ENCODE data around the gene FGR. TPM values are rescaled to one million over a fixed set of nuclear protein-coding genes. Genes with fewer than 3 reads are reported as not detected.
A peak's percentile ranks its signal among the peaks of the same experiment; 100 is the strongest.

The FGR gene
- total RNA-seq, 1 experiment from 2014 or later, result not detected

DNA sequence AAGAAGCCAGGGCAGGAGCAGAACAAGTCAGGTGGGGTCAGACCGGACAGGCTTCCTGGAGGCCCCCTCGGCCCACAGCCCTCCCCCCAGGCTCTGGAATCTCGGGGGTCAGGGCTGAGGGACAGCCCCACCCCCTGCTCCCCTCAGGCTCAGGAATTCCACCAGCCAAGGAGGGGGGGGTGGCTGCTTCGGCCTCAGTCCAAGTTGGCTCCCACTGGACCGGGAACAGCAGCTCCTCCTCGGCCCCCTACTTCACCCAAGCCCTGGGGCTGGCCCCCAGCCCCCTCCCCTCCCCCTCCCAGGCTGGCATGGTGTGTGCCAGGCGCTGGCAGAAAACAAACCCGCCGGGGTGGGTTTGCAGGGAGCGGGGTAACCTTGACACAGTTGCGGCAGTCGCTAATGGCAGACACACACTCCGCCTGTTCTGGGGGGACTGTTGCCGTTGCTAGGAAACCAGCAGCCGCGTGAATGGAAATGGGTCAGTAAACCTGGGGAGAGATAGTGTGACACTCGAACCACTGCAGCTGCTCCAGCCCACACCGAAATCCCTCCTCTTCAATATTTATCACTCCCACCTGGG, 63.5 kb downstream of the FGR start:
- Histone ChIP-seq H3K79me2 (ENCODE audit: insufficient read depth, low read length) (peaks cover 55% of the 10 kb centered on the region), H3K9me2 (ENCODE audit: insufficient read depth) (no peaks in the 10 kb centered on the region), H3K9ac (ENCODE audit: low read length) (no peak overlapping the region), H3K4me2 (ENCODE audit: low read length) (peak overlapping the region; percentile 89), H3K4me1 (ENCODE audit: control insufficient read depth in 1 of 2, insufficient read depth in 2 of 2, low read length in 2 of 2) (peaks cover 56 to 74% of the 10 kb centered on the region in 2 experiments), H3K4me3 (replicated peaks in 1 of 2; ENCODE audit: low read depth in 1 of 2, low read length in 2 of 2) (no peak overlapping the region), H2AFZ (ENCODE audit: low read depth, low read length, poor library complexity, severe bottlenecking) (no peak overlapping the region), H3K27me3 (ENCODE audit: insufficient read depth, low read length) (no peaks in the 10 kb centered on the region), H3K36me3 (ENCODE audit: control insufficient read depth in 1 of 2, insufficient read depth in 2 of 2, low read length in 2 of 2) (no peaks in the 10 kb centered on the region), H3K9me3 (ENCODE audit: control insufficient read depth in 1 of 2, insufficient read depth in 1 of 2, low read depth in 1 of 2, low read length in 2 of 2) (no peaks in the 10 kb centered on the region), H4K20me1 (ENCODE audit: insufficient read depth) (no peaks in the 10 kb centered on the region; the same call in 1 of the 2 replicates), H3K27ac (ENCODE audit: low read depth, low read length) (peak overlapping the region; percentile 24; the same call in 1 of the 2 replicates)
- CTCF ChIA-PET, result interaction anchor here (2.1 kb wide), 1 partner anchor 14 kb away, joined by 24 read pairs; no protein-coding TSS in a partner anchor
- BruUV-seq (replicated peaks), result no TSS peak
- ATAC-seq (no peak), DNase-seq (ENCODE audit: low read depth, low spot score) (no peak)
- no peak for TF ChIP-seq POLR2AphosphoS5 (IDR thresholded peaks at IDR 0.05; ENCODE audit: low read depth, low read length)
- no peak for TF ChIP-seq TCF7L2 (IDR thresholded peaks at IDR 0.05; ENCODE audit: borderline replicate concordance, extremely low read depth, insufficient read depth, insufficient read length)
- TF ChIP-seq SRF (IDR thresholded peaks at IDR 0.05; ENCODE audit: low read depth), result no peak
- no peak for TF ChIP-seq FOSL1 (IDR thresholded peaks at IDR 0.05; ENCODE audit: low read depth)
- TF ChIP-seq, protein P1, sequence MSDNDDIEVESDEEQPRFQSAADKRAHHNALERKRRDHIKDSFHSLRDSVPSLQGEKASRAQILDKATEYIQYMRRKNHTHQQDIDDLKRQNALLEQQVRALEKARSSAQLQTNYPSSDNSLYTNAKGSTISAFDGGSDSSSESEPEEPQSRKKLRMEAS (IDR thresholded peaks at IDR 0.05), result no peak
- TF ChIP-seq YY1 (IDR thresholded peaks at IDR 0.05; ENCODE audit: extremely low read depth, insufficient replicate concordance, low read depth, low read length), result no peak
- no peak for TF ChIP-seq JUND (IDR thresholded peaks at IDR 0.05)
- TF ChIP-seq EGR1 (IDR thresholded peaks at IDR 0.05; ENCODE audit: low read depth), result no peak
- TF ChIP-seq ZNF274 (IDR thresholded peaks at IDR 0.05; ENCODE audit: low read depth, low read length), result no peak
- TF ChIP-seq EZH2 (IDR thresholded peaks at IDR 0.05), result no peak
- TF ChIP-seq, protein P2, sequence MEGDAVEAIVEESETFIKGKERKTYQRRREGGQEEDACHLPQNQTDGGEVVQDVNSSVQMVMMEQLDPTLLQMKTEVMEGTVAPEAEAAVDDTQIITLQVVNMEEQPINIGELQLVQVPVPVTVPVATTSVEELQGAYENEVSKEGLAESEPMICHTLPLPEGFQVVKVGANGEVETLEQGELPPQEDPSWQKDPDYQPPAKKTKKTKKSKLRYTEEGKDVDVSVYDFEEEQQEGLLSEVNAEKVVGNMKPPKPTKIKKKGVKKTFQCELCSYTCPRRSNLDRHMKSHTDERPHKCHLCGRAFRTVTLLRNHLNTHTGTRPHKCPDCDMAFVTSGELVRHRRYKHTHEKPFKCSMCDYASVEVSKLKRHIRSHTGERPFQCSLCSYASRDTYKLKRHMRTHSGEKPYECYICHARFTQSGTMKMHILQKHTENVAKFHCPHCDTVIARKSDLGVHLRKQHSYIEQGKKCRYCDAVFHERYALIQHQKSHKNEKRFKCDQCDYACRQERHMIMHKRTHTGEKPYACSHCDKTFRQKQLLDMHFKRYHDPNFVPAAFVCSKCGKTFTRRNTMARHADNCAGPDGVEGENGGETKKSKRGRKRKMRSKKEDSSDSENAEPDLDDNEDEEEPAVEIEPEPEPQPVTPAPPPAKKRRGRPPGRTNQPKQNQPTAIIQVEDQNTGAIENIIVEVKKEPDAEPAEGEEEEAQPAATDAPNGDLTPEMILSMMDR (IDR thresholded peaks at IDR 0.05 in 2 of 3, conservative IDR thresholded peaks at IDR 0.05 in 1 of 3; ENCODE audit: borderline replicate concordance in 1 of 3, insufficient read depth in 1 of 3, low read depth in 2 of 3, low read length in 2 of 3), result no peak
- no peak for TF ChIP-seq ELF1 (IDR thresholded peaks at IDR 0.05; ENCODE audit: borderline replicate concordance, low read depth)
- TF ChIP-seq, protein P3, sequence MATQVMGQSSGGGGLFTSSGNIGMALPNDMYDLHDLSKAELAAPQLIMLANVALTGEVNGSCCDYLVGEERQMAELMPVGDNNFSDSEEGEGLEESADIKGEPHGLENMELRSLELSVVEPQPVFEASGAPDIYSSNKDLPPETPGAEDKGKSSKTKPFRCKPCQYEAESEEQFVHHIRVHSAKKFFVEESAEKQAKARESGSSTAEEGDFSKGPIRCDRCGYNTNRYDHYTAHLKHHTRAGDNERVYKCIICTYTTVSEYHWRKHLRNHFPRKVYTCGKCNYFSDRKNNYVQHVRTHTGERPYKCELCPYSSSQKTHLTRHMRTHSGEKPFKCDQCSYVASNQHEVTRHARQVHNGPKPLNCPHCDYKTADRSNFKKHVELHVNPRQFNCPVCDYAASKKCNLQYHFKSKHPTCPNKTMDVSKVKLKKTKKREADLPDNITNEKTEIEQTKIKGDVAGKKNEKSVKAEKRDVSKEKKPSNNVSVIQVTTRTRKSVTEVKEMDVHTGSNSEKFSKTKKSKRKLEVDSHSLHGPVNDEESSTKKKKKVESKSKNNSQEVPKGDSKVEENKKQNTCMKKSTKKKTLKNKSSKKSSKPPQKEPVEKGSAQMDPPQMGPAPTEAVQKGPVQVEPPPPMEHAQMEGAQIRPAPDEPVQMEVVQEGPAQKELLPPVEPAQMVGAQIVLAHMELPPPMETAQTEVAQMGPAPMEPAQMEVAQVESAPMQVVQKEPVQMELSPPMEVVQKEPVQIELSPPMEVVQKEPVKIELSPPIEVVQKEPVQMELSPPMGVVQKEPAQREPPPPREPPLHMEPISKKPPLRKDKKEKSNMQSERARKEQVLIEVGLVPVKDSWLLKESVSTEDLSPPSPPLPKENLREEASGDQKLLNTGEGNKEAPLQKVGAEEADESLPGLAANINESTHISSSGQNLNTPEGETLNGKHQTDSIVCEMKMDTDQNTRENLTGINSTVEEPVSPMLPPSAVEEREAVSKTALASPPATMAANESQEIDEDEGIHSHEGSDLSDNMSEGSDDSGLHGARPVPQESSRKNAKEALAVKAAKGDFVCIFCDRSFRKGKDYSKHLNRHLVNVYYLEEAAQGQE (IDR thresholded peaks at IDR 0.05; ENCODE audit: low read depth), result no peak
- TF ChIP-seq, protein P4, sequence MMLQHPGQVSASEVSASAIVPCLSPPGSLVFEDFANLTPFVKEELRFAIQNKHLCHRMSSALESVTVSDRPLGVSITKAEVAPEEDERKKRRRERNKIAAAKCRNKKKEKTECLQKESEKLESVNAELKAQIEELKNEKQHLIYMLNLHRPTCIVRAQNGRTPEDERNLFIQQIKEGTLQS (IDR thresholded peaks at IDR 0.05), result no peak
- TF ChIP-seq CEBPB (IDR thresholded peaks at IDR 0.05; ENCODE audit: low read depth), result no peak
- no peak for TF ChIP-seq ZFX (IDR thresholded peaks at IDR 0.05)
- TF ChIP-seq RAD21 (IDR thresholded peaks at IDR 0.05; ENCODE audit: low read depth), result no peak
- no peak for TF ChIP-seq SIN3A (IDR thresholded peaks at IDR 0.05; ENCODE audit: low read depth)
- no peak for TF ChIP-seq ZBTB33 (IDR thresholded peaks at IDR 0.05; ENCODE audit: extremely low read depth, insufficient replicate concordance, low read length)
- intact Hi-C loops (cut with micrococcal nuclease), result no loop called here
- RAD21 ChIA-PET (ENCODE audit: low non-redundant PET in 1 of 2, low total read pairs in 2 of 2, uncharacterized antibody in 2 of 2, unreplicated experiment in 2 of 2), result no interaction called here
- POLR2A ChIA-PET, result interaction anchor here (1.4 kb wide), 1 partner anchor 81 kb away, joined by 4 read pairs; the partner anchor contains the start of gene WASF2
